HG03354 (cell line): Measurements from ENCODE around the gene SUPT3H.
A peak's percentile ranks its signal among the peaks of the same experiment; 100 is the strongest.

ENCODE experiments used
- ATAC-seq: cut with Tn5 transposase; IDR thresholded peaks from one replicate; pipeline ENCODE4 v1.9.1; 2021; ENCODE audit warnings: mild to moderate bottlenecking; ENCODE audit not compliant: unreplicated experiment, poor library complexity, severe bottlenecking

The SUPT3H gene

DNA sequence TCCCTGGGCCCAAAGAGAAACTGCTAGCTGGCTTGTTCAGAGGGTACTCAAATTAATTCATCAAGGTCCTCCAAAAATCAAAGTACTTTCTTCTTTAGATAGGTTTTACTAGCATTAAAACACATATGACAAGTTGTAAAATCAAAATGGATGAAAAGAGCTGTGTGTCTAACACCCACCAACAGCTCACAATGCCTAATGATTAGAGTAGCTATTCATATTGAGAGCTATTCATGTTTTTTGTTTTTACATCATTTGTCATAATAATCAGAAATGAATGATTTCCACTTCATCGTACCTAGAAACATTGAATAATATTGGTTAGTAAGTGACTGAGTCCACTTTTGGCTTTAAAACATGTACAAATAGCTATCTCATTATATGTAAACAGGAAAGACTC, 339.5 kb downstream of the SUPT3H start:
- no peak for ATAC-seq

DNA sequence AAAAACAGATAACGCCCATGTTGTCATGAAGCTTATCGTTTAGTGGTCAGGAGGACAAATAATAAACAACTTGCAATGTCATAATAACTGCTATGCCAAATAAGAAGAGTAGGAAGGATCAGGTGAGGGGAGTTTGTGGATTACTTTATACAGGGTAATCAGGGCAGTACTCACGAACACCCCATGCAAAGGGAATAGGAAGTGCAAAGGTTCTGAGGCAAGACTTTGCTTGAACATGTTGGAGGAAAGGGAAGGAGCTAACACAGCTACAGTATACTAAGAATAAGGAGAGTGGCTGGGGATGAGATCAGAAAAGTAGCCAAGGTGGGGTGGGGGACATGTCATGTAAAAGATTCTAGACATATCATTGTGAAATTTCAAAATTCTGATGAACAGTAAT, 341.6 kb downstream of the SUPT3H start:
- ATAC-seq: no peak

DNA sequence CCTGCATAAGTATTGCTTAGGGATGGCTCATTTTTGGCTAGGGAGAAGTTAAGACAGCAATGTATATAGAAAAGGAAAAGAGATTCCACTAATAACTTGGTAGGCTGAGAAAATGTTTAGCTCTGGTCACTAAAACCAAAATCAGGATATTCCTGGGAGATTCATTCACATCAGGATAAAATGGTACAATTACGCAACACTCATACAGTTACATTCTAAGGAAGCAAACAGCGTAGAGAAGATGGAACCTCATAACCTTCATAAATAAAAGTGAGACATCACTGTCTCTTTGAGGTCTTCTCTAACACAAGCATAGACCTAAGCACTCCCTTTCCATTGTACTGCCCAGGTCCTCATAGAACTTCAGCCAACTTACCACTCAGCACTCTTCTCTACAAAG, 345.3 kb downstream of the SUPT3H start:
- ATAC-seq: no peak

DNA sequence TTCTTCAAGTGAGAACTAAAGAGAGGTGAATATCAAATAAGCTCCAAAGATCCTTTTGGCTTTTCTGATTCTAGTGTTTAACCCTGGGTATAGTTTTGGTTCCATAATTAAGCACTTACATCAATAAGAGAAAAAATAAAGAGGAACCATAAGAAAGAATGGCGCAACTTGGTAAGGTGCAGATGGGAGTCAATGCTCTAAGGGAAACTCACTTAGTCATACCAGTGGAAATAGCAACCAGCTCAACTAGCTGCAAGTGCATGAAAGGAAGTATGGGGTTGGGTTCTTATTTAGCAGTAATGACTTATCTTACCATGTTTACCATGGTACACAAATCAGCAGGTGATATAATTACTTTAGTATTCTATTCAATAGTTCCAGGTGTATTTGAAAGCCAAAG, 346.1 kb downstream of the SUPT3H start:
- no peak for ATAC-seq

DNA sequence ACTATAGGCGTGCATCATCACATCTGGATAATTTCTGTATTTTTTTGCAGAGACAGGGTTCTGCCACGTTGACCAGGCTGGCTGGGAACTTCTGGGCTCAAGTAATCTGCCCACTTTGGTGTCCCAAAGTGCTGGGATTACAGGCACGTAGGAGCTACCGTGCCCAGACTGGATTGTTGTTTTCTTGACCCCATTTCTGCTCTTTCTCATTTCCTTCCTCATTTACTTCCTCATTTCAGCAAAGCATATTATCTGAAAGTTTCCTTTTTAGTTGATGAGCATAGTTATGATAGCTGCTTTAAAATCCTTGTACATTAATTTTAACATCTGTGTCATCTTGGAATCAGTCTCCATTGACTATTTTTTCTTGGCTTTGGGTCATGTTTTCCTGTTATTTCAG, 350.6 kb downstream of the SUPT3H start:
- no peak for ATAC-seq

DNA sequence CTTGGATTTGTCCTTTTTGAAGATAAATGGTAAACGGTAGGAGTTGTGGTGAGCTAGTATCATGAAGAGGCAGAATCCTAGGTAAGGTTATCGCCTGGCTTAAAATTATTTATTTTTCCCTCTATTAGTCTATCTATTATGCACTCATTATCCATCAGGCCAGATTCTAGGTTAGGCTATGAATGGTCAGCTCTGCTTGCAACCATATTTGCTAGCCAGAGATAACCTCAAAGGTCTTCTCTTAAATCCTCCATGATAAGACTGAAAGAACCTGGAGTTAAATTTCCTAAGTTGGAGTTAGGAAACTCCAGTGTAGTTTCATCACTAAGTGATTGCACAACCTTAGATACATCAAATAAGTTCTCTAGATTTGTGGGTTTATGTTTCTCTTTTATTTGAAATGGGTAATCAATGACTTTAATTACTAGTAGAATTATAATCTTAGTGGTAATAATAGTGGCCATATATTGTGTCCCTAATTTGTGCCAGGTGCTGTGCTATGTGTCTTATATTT, 351.7 kb downstream of the SUPT3H start:
- no peak for ATAC-seq

DNA sequence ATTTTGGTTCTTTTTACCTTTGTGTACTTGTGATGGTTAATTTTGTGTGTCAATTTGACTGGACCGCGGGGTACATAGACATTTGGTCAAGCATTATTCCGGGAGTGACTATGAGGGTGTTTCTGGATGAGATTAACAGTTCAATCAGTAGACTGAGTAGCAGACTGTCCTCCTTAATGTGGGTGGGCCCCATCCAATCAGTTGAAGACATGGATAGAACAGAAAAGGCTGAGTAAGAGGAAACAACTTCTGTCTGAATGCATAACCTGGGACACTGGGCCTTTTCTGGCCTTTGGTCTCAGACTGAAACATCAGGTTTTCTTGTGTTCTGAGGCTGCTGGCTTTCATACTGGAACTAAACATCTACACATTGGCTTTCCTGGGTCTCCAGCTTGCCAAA, 353.1 kb downstream of the SUPT3H start:
- no peak for ATAC-seq

DNA sequence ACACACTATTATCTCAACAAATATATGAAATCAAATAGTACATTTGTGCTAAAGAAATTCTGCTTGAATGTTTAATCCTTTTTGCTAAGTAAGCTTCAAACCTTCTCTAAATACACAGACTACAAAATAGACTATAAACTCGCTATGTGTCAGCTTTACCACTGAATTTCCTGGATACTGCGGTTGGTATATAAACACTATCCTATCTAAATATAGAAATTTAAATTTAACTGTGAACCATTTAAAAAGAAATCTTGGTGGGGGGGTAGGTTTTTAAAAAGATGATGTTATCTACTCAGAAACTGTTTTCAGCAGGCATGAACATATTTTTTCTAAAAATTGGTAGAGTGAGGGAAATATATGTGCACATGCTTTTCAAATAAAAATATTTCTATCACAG, 356.1 kb downstream of the SUPT3H start:
- ATAC-seq: no peak

DNA sequence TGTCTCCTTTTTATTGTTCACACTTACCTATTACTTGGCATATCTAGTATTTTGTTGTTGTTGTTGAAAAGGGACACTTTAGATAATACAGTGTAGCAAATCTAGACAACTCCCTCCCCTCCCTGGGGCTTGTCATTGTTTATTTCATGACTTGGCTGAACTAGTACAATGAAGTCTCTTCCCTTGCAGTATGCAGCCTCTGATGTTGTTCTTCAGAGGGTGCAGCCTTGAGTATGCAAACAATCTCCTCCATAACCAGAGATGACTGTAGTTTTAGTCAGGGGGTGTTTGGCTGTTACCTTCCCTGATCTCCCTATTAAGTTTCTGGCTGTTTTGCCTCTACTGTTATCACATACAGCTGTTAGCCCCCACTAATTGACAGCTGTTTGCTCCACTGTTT, 365.0 kb downstream of the SUPT3H start:
- ATAC-seq: no peak

DNA sequence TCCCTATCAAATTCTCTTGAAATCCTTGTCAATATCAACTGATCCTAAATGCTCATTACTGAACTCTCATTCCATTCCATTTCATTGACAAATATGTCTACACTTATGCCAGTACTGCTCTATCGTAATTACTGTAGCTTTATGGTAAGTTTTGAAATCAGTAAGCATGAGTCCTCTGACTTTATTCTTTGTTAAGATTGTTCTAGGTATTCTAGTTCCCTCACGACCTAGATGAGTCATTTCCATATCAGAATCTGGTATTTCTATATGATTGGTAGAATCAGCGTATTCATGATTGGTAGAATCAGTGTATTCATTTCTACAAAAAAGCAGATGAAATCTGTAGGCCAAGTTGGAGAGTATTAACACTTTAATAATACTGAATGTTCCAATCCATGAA, 368.2 kb downstream of the SUPT3H start:
- ATAC-seq: no peak

DNA sequence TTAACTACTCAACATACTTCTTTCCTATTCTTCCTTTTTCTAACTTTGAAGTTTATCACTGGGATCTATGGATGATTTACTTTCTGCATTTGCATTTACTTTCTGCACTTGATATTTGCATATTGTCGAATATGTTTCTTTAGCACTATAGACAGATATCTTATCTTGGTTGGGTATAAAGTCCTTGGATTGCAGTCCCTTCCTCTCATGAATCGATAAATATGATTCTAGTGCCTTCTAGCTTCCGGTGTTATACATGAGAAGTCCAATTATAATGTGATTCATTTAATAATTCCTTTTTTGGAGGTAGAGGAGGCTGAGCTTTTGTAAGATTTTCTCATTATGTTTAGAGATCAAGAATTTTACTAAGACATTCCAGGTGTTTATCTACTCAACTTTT, 370.8 kb downstream of the SUPT3H start:
- ATAC-seq: no peak

DNA sequence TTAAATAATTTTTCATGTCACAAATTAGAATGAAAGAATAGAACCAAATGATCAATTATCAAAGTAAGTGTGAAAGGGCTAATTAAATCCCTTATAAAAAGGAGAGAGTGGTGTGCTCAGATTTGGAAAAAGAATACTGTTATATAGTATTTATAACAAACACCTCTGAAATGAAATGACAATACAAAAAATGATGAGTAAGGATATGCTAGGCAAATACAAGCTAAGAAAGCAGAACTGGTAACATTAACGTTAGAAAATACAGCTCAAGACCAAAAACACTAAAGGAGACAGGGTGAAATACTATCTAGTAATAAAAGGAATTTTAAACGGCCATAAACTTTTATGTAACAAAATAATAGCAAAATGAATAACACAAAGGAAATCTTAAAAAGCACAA, 373.8 kb downstream of the SUPT3H start:
- ATAC-seq: no peak

DNA sequence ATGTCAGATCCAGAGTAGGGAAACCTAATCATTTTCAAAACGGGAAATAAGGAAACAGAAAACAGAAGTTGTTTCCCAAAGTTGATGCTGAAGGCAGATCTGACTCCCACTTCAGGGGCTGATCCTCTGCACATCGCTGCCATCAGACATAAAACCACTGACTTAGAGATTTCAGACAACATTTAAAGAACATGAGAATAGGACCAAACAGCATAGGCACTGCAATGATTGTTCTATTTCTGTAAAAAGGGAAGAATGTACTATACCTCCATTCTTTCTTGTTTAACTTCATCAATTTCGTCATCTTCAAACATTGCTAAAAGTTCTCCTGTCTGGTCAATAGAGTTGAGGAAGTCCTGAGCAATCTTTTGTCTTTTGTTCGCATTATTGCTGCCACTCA, 374.3 kb downstream of the SUPT3H start:
- ATAC-seq: no peak

DNA sequence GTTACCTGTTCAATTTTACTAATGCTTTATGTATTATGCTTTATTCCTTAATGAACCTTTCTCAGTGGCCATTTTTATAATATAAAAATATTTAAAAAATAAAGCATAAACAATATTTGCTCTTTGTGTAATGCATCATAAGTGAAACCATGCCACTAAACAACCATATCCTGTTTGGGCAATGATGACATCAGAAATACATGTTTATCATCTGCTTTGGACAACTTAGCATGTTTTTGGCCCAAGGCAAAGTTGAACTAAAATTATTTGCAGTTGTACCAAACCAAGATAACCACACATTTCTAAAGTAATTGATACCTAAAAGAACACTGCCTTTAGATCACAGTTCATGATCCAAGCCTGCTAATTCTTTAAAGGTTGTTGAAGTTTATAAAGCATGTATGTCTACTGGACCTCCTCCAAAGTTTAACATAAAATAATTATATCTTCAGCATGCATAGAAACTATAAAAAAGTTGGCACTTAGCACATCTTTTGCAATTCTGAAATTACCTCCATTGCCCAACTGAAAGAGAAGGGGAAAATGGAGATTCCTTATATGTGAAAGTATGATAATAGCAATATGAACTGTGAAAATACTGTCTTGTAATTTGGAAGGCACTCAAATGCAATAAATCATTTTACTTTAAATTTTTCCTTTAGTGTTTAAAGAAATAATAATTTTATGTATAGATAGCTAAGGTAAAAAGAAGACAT, 375.2 kb downstream of the SUPT3H start:
- peak; percentile 45 for ATAC-seq

DNA sequence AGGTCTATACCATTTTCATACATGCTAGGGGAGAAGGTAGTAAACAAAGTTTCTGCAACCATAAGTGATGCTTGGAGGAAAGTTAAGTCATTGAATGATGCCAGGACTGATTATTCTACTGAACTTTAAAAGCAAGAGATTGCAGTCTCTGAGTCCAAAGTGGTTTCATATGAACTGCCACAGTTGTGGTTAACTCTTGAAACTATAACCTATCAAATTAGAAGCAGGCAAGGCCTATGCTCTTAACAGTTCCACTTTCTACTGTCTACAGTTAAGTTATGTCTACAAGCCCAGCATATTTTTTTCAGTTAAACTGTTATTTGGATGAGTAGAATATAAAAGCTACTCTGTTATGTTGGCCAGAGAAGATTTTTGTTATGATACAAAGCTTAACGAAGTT, 376.1 kb downstream of the SUPT3H start:
- peak; percentile 100 for ATAC-seq

DNA sequence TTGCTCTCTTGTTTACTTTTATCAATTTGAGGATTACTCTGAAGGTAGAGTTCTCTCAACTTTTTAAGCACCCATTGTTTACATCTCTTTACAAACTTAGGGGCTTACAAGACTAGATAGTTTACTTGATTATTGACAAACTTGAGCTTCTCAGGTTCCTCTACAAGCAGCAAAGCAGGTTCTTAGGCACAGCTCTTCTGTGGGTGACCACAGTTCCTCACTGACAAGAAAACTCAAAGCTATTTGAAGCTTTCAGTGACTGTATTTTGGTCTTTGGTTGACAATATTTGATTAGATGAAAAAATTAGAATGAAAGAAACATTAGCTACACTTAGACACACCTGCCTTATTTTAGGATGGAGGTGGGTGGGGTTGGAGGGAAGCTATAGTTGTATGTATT, 376.9 kb downstream of the SUPT3H start:
- ATAC-seq: no peak

DNA sequence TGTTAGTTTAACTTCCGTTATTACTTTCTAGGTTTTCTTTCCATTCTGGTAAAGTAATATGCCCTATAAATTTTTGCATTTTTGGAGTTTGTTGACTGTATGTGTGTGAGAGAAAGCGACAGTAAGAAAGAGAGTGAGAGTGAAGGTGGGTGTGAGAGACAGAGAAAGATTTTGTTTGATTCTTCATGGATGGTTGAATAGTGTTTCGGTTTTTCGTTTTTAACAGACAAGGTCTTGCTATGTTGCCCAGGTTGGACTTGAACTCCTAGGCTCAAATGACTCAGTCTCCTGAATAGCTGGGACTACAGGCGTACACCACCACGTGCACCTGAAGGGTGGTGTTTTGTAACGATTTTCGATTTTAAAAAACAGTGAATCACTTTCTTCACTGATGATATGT, 378.7 kb downstream of the SUPT3H start:
- ATAC-seq: no peak

DNA sequence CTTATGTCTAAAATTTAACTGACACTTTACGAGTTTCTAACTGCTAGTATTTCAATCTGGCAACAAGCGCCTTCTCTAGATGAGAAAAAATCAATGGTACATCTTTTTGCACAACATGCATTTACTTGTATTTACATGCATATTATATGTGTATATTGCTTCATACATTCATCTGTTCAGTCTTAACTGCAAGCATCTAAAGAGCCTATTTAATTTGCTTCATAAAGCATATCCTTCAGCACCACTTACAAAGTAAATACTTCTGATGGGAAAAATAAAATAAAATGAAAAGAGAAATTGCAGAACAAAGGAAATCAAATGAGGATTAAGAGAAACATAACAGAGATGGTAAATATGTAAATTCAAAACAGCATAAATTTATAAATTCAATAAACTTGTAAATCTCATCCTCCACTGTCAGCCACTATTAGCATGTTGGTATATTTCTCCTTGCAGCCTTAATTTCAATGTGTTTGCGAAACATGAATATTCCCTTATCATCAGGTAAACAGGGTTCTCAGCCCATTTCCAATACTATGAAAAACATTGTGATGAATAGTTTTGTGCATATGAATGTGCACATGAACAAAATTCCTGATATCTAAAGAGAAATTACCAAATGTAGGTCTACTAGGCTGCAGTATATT, 382.1 kb downstream of the SUPT3H start:
- ATAC-seq: no peak

DNA sequence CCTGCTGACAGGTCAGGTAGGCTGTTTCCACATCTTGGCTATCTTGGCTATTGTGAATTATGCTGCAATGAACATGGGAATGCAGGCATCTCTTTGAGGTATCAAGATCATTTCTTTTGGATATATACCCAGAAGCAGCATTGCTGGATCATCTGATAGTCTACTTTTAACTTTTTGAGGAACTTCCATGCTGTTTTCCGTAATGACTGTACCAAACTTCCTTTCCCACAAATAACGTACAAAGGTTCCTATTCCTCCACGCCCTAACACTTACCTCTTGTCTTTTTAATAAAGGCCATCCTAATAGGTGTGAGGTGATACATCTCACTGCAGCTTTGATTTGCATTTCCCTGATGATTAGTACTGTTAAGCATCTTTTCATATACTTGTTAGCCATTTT, 388.3 kb downstream of the SUPT3H start:
- no peak for ATAC-seq

DNA sequence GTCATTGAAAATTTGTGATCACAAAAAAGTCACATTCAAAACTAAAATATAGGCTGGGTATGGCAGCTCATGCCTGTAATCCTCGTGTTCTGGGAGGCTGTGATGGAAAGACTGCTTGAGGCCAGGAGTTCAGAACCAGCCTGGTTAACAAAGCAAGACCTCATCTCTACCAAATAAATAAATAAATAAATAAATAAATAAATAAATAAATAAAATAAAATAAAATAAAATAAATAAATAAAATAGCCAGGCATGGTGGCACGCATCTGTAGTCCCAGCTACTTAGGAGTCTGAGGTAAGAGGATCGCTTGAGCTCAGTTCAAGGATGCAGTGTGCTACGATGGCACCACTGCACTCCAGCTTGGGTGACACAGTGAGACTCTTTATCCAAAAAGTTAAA, 392.7 kb downstream of the SUPT3H start:
- no peak for ATAC-seq

DNA sequence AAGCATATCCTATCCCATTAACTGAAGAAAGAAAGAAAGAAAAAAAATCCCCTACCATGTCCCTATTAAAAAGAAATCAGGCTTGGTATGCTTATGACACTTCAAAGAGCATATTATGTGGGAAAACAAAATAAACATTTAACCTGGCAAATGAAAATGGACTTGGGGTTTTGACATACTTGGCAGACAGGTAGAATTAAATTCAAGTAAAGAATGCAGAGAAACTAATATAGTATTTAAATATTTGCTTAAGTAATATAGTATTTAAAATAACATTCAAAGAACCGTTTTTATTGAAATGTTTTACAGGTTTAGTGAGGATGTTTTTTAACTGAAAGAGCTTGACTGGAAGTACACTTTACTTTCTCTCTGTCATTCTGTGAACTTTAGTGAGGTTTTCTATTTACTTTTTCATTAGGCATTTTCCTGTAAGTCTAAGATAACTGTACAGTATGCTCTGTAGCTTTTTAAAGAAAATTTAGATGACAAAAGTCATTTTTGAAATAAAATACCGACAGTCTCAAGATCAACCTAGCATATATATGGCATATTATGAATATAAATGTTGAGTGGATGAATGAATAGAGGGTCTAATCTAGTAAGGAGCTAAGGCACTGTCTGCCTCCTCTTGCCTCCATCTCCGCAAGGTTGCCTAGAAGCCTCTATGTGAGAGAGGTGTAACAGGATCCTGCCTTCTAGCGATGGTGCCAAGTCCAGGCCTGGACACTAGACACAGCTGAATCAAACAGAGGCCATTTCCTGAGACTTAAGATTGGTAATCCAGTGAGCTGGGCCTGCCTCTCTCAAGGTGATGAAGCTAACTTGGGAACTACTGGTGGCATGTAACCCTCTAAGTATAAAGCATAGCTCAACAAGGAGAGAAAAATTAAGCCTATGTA, 394.0 kb downstream of the SUPT3H start:
- no peak for ATAC-seq
